Right lobe of liver (tissue), 6 donors: ENCODE measurements around the gene S100A1. TPM values are rescaled to one million over a fixed set of nuclear protein-coding genes. Genes with fewer than 3 reads are reported as not detected.

Experiments used
- ATAC-seq, 4 donors: fragments of 200-7000 bp; cut with Tn5 transposase; one replicate each; pipeline ENCODE4 v1.9.1; 2020; ENCODE audit warnings: mild to moderate bottlenecking in 4 of 4, moderate library complexity in 4 of 4
- DNase-seq, 3 donors: peaks; one replicate each; pipeline ENCODE4 v3.0.0-alpha.2; 2020
- H3K27ac ChIP-seq, 3 donors: fragments of 200-600 bp; one replicate each; pipeline ENCODE4 v1.8.0; 2022
- H3K27me3 ChIP-seq, 2 donors: fragments of 200-600 bp; one replicate each; pipeline ENCODE4 v1.8.0; 2022
- H3K36me3 ChIP-seq, 4 donors: fragments of 200-600 bp; sonication (generic) in 1 of 4; one replicate each; pipeline versions ENCODE4 v1.5.1 to v1.8.0; 2017 to 2022; ENCODE audit warnings: control low read depth in 1 of 4
- H3K4me1 ChIP-seq, 4 donors: fragments of 200-600 bp; sonication (generic) in 1 of 4; one replicate each; pipeline versions ENCODE4 v1.5.1 to v1.8.0; 2017 to 2022; ENCODE audit warnings: control low read depth in 1 of 4
- H3K4me3 ChIP-seq, 3 donors: fragments of 200-600 bp; one replicate each; pipeline ENCODE4 v1.8.0; 2022
- H3K9me3 ChIP-seq, 4 donors: fragments of 200-600 bp; sonication (generic) in 1 of 4; one replicate each; pipeline versions ENCODE4 v1.5.1 to v1.8.0; 2017 to 2022; ENCODE audit warnings: control low read depth in 1 of 4
- POLR2A ChIP-seq: fragments of 450-650 bp; IDR thresholded peaks from one replicate; pipeline ENCODE4 v1.6.1; 2017; ENCODE audit warnings: antibody characterized with exemption, mild to moderate bottlenecking
- WGBS: methylation state at CpG from one replicate; pipeline ENCODE4 v1.1.6; 2018; ENCODE audit warnings: low coverage, low lambda C conversion rate; ENCODE audit not compliant: insufficient coverage; ENCODE audit errors: missing lambda C conversion rate; 5-methylcytosine and 5-hydroxymethylcytosine counted together
- intact Hi-C, 2 donors: fragments of 100-400 bp; cut with DNase I; formaldehyde crosslinking; loops; one replicate each; pipeline versions ENCODE4 v1.11.2 to v1.14.1; 2022
- total RNA-seq, 6 experiments: library from RNA; depleted of rRNA in 2 of 6; stranded (reverse); fragments of >200 nt in 2 of 6; fragmentation: NEBNext Ultra II Directional in 3 of 6; extraction: Animal tissue kit (Norgen Biotek cat#: 25700) in 3 of 6; gene quantifications; one replicate each; pipeline versions ENCODE4 v1.1.0 to v1.2.4, GENCODE V29; 2016 to 2023
- TF ChIP-seq, protein P1 (sequence below), 4 donors: fragments of 200-600 bp in 3 of 4; fragments of 450-650 bp in 1 of 4; IDR thresholded peaks; one replicate each; pipeline versions ENCODE4 v1.5.1 to v1.8.0; 2016 to 2022; ENCODE audit warnings: antibody characterized with exemption in 4 of 4, mild to moderate bottlenecking in 2 of 4
- donor health status: DM: no; HTN: yes; CAD: no.
- donor health status: DM: no; HTN: no; CAD: no.
- donor health status: DM: no; HTN: no; CAD: no.
- donor health status: DM: no; HTN: yes; CAD: no.
- donor health status: DM: no; HTN: yes; CAD: no.

S100A1 gene
- total RNA-seq, 6 experiments from 2014 or later, result 0.40 to 2.1 (median 1.0) TPM

DNA sequence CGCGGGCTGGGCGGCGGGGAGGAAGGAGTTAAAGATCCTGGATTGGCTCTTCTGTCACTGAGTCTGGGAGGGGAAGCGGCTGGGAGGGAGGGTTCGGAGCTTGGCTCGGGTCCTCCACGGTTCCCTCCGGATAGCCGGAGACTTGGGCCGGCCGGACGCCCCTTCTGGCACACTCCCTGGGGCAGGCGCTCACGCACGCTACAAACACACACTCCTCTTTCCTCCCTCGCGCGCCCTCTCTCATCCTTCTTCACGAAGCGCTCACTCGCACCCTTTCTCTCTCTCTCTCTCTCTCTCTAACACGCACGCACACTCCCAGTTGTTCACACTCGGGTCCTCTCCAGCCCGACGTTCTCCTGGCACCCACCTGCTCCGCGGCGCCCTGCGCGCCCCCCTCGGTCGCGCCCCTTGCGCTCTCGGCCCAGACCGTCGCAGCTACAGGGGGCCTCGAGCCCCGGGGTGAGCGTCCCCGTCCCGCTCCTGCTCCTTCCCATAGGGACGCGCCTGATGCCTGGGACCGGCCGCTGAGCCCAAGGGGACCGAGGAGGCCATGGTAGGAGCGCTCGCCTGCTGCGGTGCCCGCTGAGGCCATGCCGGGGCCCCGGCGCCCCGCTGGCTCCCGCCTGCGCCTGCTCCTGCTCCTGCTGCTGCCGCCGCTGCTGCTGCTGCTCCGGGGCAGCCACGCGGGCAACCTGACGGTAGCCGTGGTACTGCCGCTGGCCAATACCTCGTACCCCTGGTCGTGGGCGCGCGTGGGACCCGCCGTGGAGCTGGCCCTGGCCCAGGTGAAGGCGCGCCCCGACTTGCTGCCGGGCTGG is 50.5 kb downstream of the S100A1 start, which contains the start of gene NPR1:
TSS of gene NPR1 (plus strand) at position 170 of the 818 bp plus-strand sequence. CDS start at position 591, 421 bp downstream.
- peak within 1 kb of the TSS; percentile 44 to 51 (median 50) for H3K4me3 ChIP-seq
- no peaks in the 10 kb centered on the region for H3K9me3 ChIP-seq
- intact Hi-C loops, result loop anchor here (5.0 to 10.0 kb wide), 3 partner anchors 69 to 306 kb away; partner anchors contain the start of genes RAB13 (in 1 of the 2) and SLC27A3 (in 1 of the 2)
- ATAC-seq (peak; percentile 69 to 76 (median 75)), DNase-seq (peak in 2 of 3 donors; percentile 58 to 66)
- H3K27me3 ChIP-seq, result peaks cover 0 to 7% of the 10 kb centered on the region in 2 donors
- peak within 1 kb of the TSS in 2 of 3 donors; percentile 18 to 28 for H3K27ac ChIP-seq
- TF ChIP-seq, protein P1, sequence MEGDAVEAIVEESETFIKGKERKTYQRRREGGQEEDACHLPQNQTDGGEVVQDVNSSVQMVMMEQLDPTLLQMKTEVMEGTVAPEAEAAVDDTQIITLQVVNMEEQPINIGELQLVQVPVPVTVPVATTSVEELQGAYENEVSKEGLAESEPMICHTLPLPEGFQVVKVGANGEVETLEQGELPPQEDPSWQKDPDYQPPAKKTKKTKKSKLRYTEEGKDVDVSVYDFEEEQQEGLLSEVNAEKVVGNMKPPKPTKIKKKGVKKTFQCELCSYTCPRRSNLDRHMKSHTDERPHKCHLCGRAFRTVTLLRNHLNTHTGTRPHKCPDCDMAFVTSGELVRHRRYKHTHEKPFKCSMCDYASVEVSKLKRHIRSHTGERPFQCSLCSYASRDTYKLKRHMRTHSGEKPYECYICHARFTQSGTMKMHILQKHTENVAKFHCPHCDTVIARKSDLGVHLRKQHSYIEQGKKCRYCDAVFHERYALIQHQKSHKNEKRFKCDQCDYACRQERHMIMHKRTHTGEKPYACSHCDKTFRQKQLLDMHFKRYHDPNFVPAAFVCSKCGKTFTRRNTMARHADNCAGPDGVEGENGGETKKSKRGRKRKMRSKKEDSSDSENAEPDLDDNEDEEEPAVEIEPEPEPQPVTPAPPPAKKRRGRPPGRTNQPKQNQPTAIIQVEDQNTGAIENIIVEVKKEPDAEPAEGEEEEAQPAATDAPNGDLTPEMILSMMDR (IDR thresholded peaks at IDR 0.05), result no peak
- TF ChIP-seq POLR2A, result no peak
- peaks cover 0 to 23% (median 3%) of the 10 kb centered on the region in 4 donors for H3K4me1 ChIP-seq
- no peaks in the 10 kb centered on the region for H3K36me3 ChIP-seq
- 0% methylated on average over 18 of the region's 78 CpGs for WGBS

DNA sequence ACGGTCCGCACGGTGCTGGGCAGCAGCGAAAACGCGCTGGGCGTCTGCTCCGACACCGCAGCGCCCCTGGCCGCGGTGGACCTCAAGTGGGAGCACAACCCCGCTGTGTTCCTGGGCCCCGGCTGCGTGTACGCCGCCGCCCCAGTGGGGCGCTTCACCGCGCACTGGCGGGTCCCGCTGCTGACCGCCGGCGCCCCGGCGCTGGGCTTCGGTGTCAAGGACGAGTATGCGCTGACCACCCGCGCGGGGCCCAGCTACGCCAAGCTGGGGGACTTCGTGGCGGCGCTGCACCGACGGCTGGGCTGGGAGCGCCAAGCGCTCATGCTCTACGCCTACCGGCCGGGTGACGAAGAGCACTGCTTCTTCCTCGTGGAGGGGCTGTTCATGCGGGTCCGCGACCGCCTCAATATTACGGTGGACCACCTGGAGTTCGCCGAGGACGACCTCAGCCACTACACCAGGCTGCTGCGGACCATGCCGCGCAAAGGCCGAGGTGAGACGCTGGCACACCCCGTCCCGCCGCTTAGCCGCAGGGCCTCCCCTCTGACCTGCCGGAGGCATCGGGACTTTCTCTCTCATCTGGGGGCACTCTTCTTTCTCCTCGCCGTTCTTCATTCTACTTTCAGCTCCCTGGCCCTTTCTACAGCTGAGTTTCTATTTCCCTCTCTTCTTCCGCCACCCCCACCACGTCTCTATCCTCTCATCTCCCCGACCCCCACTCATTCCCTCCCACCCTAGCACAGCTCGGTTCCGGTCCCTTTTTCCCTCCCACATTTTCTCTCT is 51.3 kb downstream of the S100A1 start:
- DNase-seq, result peak in 2 of 3 donors; percentile 37 to 58
- TF ChIP-seq, protein P1 (IDR thresholded peaks at IDR 0.05), result no peak
- no peak for TF ChIP-seq POLR2A
- 11% methylated on average over 9 of the region's 73 CpGs for WGBS
- H3K4me3 ChIP-seq, result peak overlapping the region; percentile 44 to 51 (median 50)
- peak overlapping the region in 2 of 3 donors; percentile 18 to 28 for H3K27ac ChIP-seq
- H3K27me3 ChIP-seq, result peaks cover 0 to 7% of the 10 kb centered on the region in 2 donors
- peaks cover 0 to 23% (median 3%) of the 10 kb centered on the region in 4 donors for H3K4me1 ChIP-seq
- H3K9me3 ChIP-seq, result no peaks in the 10 kb centered on the region
- ATAC-seq, result peak; percentile 23 to 32 (median 26)
- intact Hi-C loops, result loop anchor here (5.0 to 10.0 kb wide), 4 partner anchors 68 to 305 kb away; partner anchors contain the start of genes RAB13 (in 1 of the 2) and SLC27A3 (in 1 of the 2)
- H3K36me3 ChIP-seq, result no peaks in the 10 kb centered on the region

DNA sequence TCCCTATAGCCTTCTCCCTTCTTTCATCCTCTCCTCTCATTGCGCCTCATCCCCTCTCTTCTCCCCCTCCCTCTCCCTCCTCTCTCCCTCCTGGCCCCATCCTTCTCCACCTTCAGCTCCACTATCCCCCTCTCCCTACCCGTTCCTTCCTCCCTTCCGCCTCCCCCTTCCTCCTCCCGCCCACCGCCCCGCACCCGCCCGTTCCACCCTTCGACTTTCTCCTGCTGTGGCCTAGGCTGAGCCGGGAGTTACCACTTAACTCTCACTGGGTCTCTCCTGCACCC is 51.8 kb downstream of the S100A1 start:
- Histone ChIP-seq H3K9me3 (no peaks in the 10 kb centered on the region), H3K27ac (no peak overlapping the region), H3K4me3 (peak overlapping the region in 2 of 3 donors; percentile 44 to 50), H3K4me1 (peaks cover 0 to 23% (median 3%) of the 10 kb centered on the region in 4 donors), H3K27me3 (peaks cover 0 to 7% of the 10 kb centered on the region in 2 donors), H3K36me3 (no peaks in the 10 kb centered on the region)
- peak in 1 of 3 donors; percentile 12 for DNase-seq
- WGBS, result 18% methylated on average over 10 of the region's 10 CpGs
- no peak for ATAC-seq
- TF ChIP-seq, protein P1 (IDR thresholded peaks at IDR 0.05), result no peak
- TF ChIP-seq POLR2A, result no peak
- intact Hi-C loops, result loop anchor here in 1 of 2 donors (10.0 kb wide), 1 partner anchor 75 kb away; no protein-coding TSS in a partner anchor

Other genes with a start within 250 kb of the S100A1 start
- 10 to 100 TPM; 16.0 to 47.4 (median 30.0) TPM for gene S100A8, start 237.4 kb upstream of the S100A1 start, total RNA-seq
- gene S100A7A, start 211.9 kb upstream of the S100A1 start, total RNA-seq, result not detected
- gene S100A7, start 167.8 kb upstream of the S100A1 start, total RNA-seq, result not detected
- gene S100A6, start 92.4 kb upstream of the S100A1 start, total RNA-seq, result 10 to 100 TPM in 5 of 6 experiments, 1 to 10 TPM in 1; 6.6 to 24.0 (median 12.0) TPM
- gene S100A5, start 87.5 kb upstream of the S100A1 start, total RNA-seq, result not detected
- 10 to 100 TPM in 4 of 6 experiments, 1 to 10 TPM in 2; 7.6 to 21.6 (median 14.0) TPM for gene S100A4, start 82.6 kb upstream of the S100A1 start, total RNA-seq
- gene S100A3, start 79.2 kb upstream of the S100A1 start, total RNA-seq, result under 1 TPM in 1 of 6 experiments, not detected in 5; 0.29 TPM
- gene S100A2, start 62.6 kb upstream of the S100A1 start, total RNA-seq, result not detected
- 100 to 1,000 TPM in 2 of 6 experiments, 10 to 100 TPM in 4; 55.9 to 151 (median 71.8) TPM for gene S100A16, start 15.3 kb upstream of the S100A1 start, total RNA-seq
- 10 to 100 TPM in 2 of 6 experiments, 1 to 10 TPM in 4; 1.8 to 14.0 (median 5.2) TPM for gene S100A14, start 12.1 kb upstream of the S100A1 start, total RNA-seq
- 10 to 100 TPM; 10.4 to 24.5 (median 21.9) TPM for gene S100A13, start 929 bp upstream of the S100A1 start, total RNA-seq
- gene CHTOP, start 5.6 kb downstream of the S100A1 start, total RNA-seq, result 10 to 100 TPM; 21.9 to 29.7 (median 26.0) TPM
- gene SNAPIN, start 30.3 kb downstream of the S100A1 start, total RNA-seq, result 10 to 100 TPM; 14.6 to 33.2 (median 18.0) TPM
- gene ILF2, start 42.6 kb downstream of the S100A1 start, total RNA-seq, result 10 to 100 TPM; 30.2 to 55.9 (median 38.7) TPM
- 10 to 100 TPM in 1 of 6 experiments, 1 to 10 TPM in 5; 5.0 to 14.4 (median 5.7) TPM for gene NPR1, start 50.3 kb downstream of the S100A1 start, total RNA-seq
- 10 to 100 TPM; 16.5 to 29.1 (median 22.6) TPM for gene INTS3, start 99.6 kb downstream of the S100A1 start, total RNA-seq
- 10 to 100 TPM; 25.4 to 50.4 (median 36.9) TPM for gene SLC27A3, start 147.0 kb downstream of the S100A1 start, total RNA-seq